OCI-LY1 (cell line): ENCODE measurements around the gene FAM199X.

Source experiments
- CTCF ChIP-seq: fragments of 200-600 bp; sonication (generic), shearing (Covaris generic); IDR thresholded peaks from 2 replicates; pipeline ENCODE4 v1.5.1; 2017; ENCODE audit warnings: mild to moderate bottlenecking, antibody characterized with exemption, low read length, moderate library complexity, mixed read lengths
- EZH2 ChIP-seq: fragments of 200-600 bp; sonication (generic), shearing (Covaris generic); IDR thresholded peaks from 2 replicates; pipeline ENCODE4 v1.8.0; 2017; ENCODE audit warnings: borderline replicate concordance, mixed run types, mild to moderate bottlenecking, antibody characterized with exemption, low read length, moderate library complexity, mixed read lengths

- TF ChIP-seq CTCF = no peak
- TF ChIP-seq EZH2 = no peak
Observed at GRCh38 chrX:104117759-104118158, 48.5 kb upstream of the FAM199X start.
